ENCODE data around the gene EFCAB8. TPM values are rescaled to one million over a fixed set of nuclear protein-coding genes. Genes with fewer than 3 reads are reported as not detected.

The EFCAB8 gene
- total RNA-seq, 1 experiment from 2014 or later = 0.09 TPM

- Histone ChIP-seq H3K18ac (ENCODE audit: insufficient read length, low read depth, low read length) (no peak overlapping the region), H3K79me1 (ENCODE audit: insufficient read depth, low read depth, low read length, poor library complexity, severe bottlenecking) (no peaks in the 10 kb centered on the region), H3K23ac (ENCODE audit: insufficient read length, low read depth, low read length) (no peak overlapping the region), H4K5ac (ENCODE audit: insufficient read length, low read depth, low read length) (no peak overlapping the region), H3K23me2 (ENCODE audit: insufficient read length, low read depth, low read length, poor library complexity, severe bottlenecking) (no peaks in the 10 kb centered on the region), H3K27ac (ENCODE audit: insufficient read length, low read depth, low read length) (no peak overlapping the region), H3K56ac (ENCODE audit: insufficient read length, low read depth, low read length) (no peak overlapping the region), H2BK120ac (ENCODE audit: low read depth, low read length, poor library complexity, severe bottlenecking) (no peak overlapping the region), H4K20me1 (ENCODE audit: control insufficient read depth, insufficient read depth, insufficient read length) (no peaks in the 10 kb centered on the region), H3T11ph (ENCODE audit: low read length) (no peak overlapping the region), H3K27me3 (ENCODE audit: insufficient read depth, low read length) (no peaks in the 10 kb centered on the region), H3K9ac (ENCODE audit: extremely low read depth, insufficient read length, low read length) (no peak overlapping the region), H4K8ac (replicated peaks; ENCODE audit: insufficient read length, low read depth, low read length) (no peak overlapping the region), H2BK15ac (ENCODE audit: low read depth, low read length) (no peak overlapping the region), H3K4me2 (ENCODE audit: insufficient read depth, insufficient read length, low read length) (no peak overlapping the region), H2AFZ (ENCODE audit: low read length) (no peak overlapping the region), H3K9me3 (ENCODE audit: control insufficient read depth, low read depth, low read length) (no peaks in the 10 kb centered on the region), H4K91ac (ENCODE audit: insufficient read length, low read depth, low read length) (no peak overlapping the region), H3K4me1 (ENCODE audit: insufficient read depth, low read length) (no peaks in the 10 kb centered on the region), H2AK5ac (ENCODE audit: insufficient read length, low read length) (no peak overlapping the region), H2BK12ac (ENCODE audit: insufficient read length, low read depth, low read length) (no peak overlapping the region), H3K4ac (ENCODE audit: low read depth, low read length) (no peak overlapping the region), H2BK20ac (ENCODE audit: low read depth, low read length, poor library complexity, severe bottlenecking) (no peak overlapping the region), H3K79me2 (ENCODE audit: insufficient read depth, low read length) (no peaks in the 10 kb centered on the region), H3K14ac (ENCODE audit: insufficient read depth, low read length) (no peak overlapping the region), H2BK5ac (ENCODE audit: insufficient read length, low read length) (no peak overlapping the region)
- Mint-ChIP-seq H3K36me3 (ENCODE audit: insufficient read depth in 1 of 3, low read depth in 3 of 3) (no peaks in the 10 kb centered on the region), H3K27me3 (ENCODE audit: low read depth) (peaks cover 2% of the 10 kb centered on the region), H3K4me1 (peaks cover 5 to 6% of the 10 kb centered on the region in 2 experiments; a peak in 1 of 4 replicates), H3K27ac (no peak overlapping the region), H3K4me3 (no peak overlapping the region), H3K9me3 (no peaks in the 10 kb centered on the region)
- no CpG with 5 or more reads among the region's 7 CpGs for WGBS (ENCODE audit: extremely low coverage, insufficient read length, low lambda C conversion rate)
- no peak for DNase-seq
- TF ChIP-seq CTCF (conservative IDR thresholded peaks at IDR 0.05) = no peak
These were observed 125.5 kb downstream of the EFCAB8 start for GRCh38 chr20:32984196-32984595.

Data from H9 (cell line).